ENCODE results near the gene SPOCK2. TPM values are rescaled to one million over a fixed set of nuclear protein-coding genes. Genes with fewer than 3 reads are reported as not detected.

Gene SPOCK2
- total and polyA plus RNA-seq, 7 donors: 1.8 to 5.3 (median 3.3) TPM

DNA sequence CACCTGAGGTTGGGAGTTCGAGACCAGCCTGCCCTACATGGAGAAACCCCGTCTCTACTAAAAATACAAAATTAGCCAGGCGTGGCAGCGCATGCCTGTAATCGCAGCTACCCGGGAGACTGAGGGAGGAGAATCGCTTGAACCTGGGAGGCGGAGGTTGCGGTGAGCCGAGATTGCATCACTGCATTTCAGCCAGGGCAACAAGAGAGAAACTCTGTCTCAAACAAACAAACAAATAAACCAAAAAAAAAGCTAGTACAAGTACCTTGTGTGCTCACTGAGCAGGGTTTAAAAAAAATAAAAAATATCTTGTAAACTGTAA lies 11.2 kb upstream of the SPOCK2 start:
- no peak for DNase-seq
- WGBS, 3 donors: 96 to 99% (median 96%) methylated on average over 10 of the region's 10 CpGs
- ATAC-seq: no peak
- Histone ChIP-seq H3K4me3 (no peak overlapping the region), H3K4me1 (no peaks in the 10 kb centered on the region), H3K27me3 (ENCODE audit: insufficient read depth in 3 of 3, low read length in 2 of 3) (no peaks in the 10 kb centered on the region), H3K9me3 (no peaks in the 10 kb centered on the region), H3K27ac (no peak overlapping the region), H3K36me3 (ENCODE audit: insufficient read depth in 1 of 2, low read depth in 1 of 2) (peaks cover 0 to 57% of the 10 kb centered on the region in 2 donors)
- intact Hi-C loops (cut with DNase I): no loop called here
- TF ChIP-seq CTCF (IDR thresholded peaks at IDR 0.05): no peak

- no peaks in the 10 kb centered on the region for H3K9me3 ChIP-seq
- H3K27ac ChIP-seq: no peak overlapping the region
- H3K27me3 ChIP-seq (ENCODE audit: insufficient read depth in 3 of 3, low read length in 2 of 3): no peaks in the 10 kb centered on the region
- peaks cover 0 to 57% of the 10 kb centered on the region in 2 donors for H3K36me3 ChIP-seq (ENCODE audit: insufficient read depth in 1 of 2, low read depth in 1 of 2)
- ATAC-seq (no peak), DNase-seq (no peak)
- TF ChIP-seq CTCF (IDR thresholded peaks at IDR 0.05): no peak
- no peak overlapping the region for H3K4me3 ChIP-seq
- intact Hi-C loops (cut with DNase I): no loop called here
- 84 to 92% (median 91%) methylated on average over 6 of the region's 6 CpGs for WGBS, 3 donors
- no peaks in the 10 kb centered on the region for H3K4me1 ChIP-seq
Measured at GRCh38 chr10:72098836-72099599, 10.7 kb upstream of the SPOCK2 start.

DNA sequence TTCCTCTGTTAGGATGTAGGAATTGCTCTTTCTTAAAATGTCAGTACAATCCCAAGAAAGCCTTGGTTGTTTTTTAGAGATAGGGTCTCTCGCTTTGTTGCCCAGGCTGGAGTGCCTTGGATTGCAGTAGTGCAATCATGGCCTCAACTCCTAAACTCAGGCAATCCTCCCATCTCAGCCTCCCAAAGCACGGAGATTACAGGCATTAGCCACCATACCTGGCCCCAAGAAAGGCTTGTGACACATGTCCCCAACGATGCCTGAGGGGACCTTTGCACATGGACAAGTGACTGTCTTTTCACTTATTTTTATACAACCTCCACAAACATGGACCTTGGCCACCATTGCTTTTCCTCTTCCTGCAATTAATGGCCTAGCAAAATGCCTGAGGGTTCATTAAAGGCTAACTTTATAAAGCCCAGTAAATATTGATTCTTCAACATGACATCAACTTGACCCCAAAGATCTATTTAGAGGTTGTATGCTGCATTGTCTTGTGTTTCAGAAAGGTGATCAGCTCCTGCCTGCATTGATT lies 10.0 kb upstream of the SPOCK2 start:
- H3K4me3 ChIP-seq: no peak overlapping the region
- no peaks in the 10 kb centered on the region for H3K9me3 ChIP-seq
- DNase-seq (no peak), ATAC-seq (no peak)
- peaks cover 0 to 57% of the 10 kb centered on the region in 2 donors for H3K36me3 ChIP-seq (ENCODE audit: insufficient read depth in 1 of 2, low read depth in 1 of 2)
- H3K27me3 ChIP-seq (ENCODE audit: insufficient read depth in 3 of 3, low read length in 2 of 3): no peaks in the 10 kb centered on the region
- no peak overlapping the region for H3K27ac ChIP-seq
- TF ChIP-seq CTCF (IDR thresholded peaks at IDR 0.05): no peak
- 82 to 86% (median 83%) methylated on average over 3 of the region's 3 CpGs for WGBS, 3 donors
- H3K4me1 ChIP-seq: no peaks in the 10 kb centered on the region
- intact Hi-C loops (cut with DNase I): no loop called here

GRCh38 chr10:72097448-72098300 lies 9.3 kb upstream of the SPOCK2 start:
- Histone ChIP-seq H3K36me3 (ENCODE audit: insufficient read depth in 1 of 2, low read depth in 1 of 2) (peaks cover 0 to 56% of the 10 kb centered on the region in 2 donors), H3K27ac (no peak overlapping the region), H3K9me3 (no peaks in the 10 kb centered on the region), H3K4me1 (no peaks in the 10 kb centered on the region), H3K27me3 (ENCODE audit: insufficient read depth in 3 of 3, low read length in 2 of 3) (no peaks in the 10 kb centered on the region), H3K4me3 (no peak overlapping the region)
- 84 to 88% (median 88%) methylated on average over 9 of the region's 9 CpGs for WGBS, 3 donors
- intact Hi-C loops (cut with DNase I): no loop called here
- TF ChIP-seq CTCF (IDR thresholded peaks at IDR 0.05): no peak
- ATAC-seq (no peak), DNase-seq (no peak)
